Measurements from ENCODE around the gene KAZN. TPM values are rescaled to one million over a fixed set of nuclear protein-coding genes. Genes with fewer than 3 reads are reported as not detected.
A peak's percentile ranks its signal among the peaks of the same experiment; 100 is the strongest.

Gene KAZN
- polyA plus RNA-seq, 2 donors: 29.3 to 32.0 TPM

GRCh38 chr1:15004396-15004795, 405.9 kb downstream of the KAZN start:
- Histone ChIP-seq H3K27me3 (ENCODE audit: control insufficient read depth in 1 of 2, insufficient read depth in 2 of 2, low read length in 2 of 2) (no peaks in the 10 kb centered on the region), H3K4me1 (ENCODE audit: control insufficient read depth in 2 of 2, insufficient read depth in 2 of 2, low read length in 1 of 2) (peaks cover 0 to 4% of the 10 kb centered on the region in 2 donors), H3K9me3 (ENCODE audit: control insufficient read depth in 2 of 2, insufficient read depth in 1 of 2, low read depth in 1 of 2, low read length in 1 of 2) (no peaks in the 10 kb centered on the region), H3K27ac (ENCODE audit: low read depth in 2 of 2, low read length in 1 of 2) (peak overlapping the region in 1 of 2 donors; percentile 73), H3K36me3 (ENCODE audit: control insufficient read depth in 2 of 2, insufficient read depth in 2 of 2, low read length in 1 of 2) (peaks cover 0 to 8% of the 10 kb centered on the region in 2 donors), H3K4me3 (ENCODE audit: low read depth in 1 of 2, low read length in 2 of 2) (no peak overlapping the region)
- 53 to 64% methylated on average over 4 of the region's 4 CpGs for WGBS, 2 donors

- Histone ChIP-seq H3K4me3 (ENCODE audit: low read depth in 1 of 2, low read length in 2 of 2) (no peak overlapping the region), H3K4me1 (ENCODE audit: control insufficient read depth in 2 of 2, insufficient read depth in 2 of 2, low read length in 1 of 2) (peaks cover 0 to 4% of the 10 kb centered on the region in 2 donors), H3K36me3 (ENCODE audit: control insufficient read depth in 2 of 2, insufficient read depth in 2 of 2, low read length in 1 of 2) (peaks cover 0 to 7% of the 10 kb centered on the region in 2 donors), H3K9me3 (ENCODE audit: control insufficient read depth in 2 of 2, insufficient read depth in 1 of 2, low read depth in 1 of 2, low read length in 1 of 2) (no peaks in the 10 kb centered on the region), H3K27ac (ENCODE audit: low read depth in 2 of 2, low read length in 1 of 2) (peak overlapping the region in 1 of 2 donors; percentile 35), H3K27me3 (ENCODE audit: control insufficient read depth in 1 of 2, insufficient read depth in 2 of 2, low read length in 2 of 2) (no peaks in the 10 kb centered on the region)
- 70 to 71% methylated on average over 7 of the region's 7 CpGs for WGBS, 2 donors
Measured at GRCh38 chr1:15005116-15005515, 406.6 kb downstream of the KAZN start.

GRCh38 chr1:15007368-15007767, 408.9 kb downstream of the KAZN start:
- 83 to 85% methylated on average over 11 of the region's 11 CpGs for WGBS, 2 donors

GRCh38 chr1:15007842-15008241, 409.4 kb downstream of the KAZN start:
- Histone ChIP-seq H3K27ac (ENCODE audit: low read depth in 2 of 2, low read length in 1 of 2) (no peak overlapping the region), H3K36me3 (ENCODE audit: control insufficient read depth in 2 of 2, insufficient read depth in 2 of 2, low read length in 1 of 2) (peaks cover 0 to 7% of the 10 kb centered on the region in 2 donors), H3K4me1 (ENCODE audit: control insufficient read depth in 2 of 2, insufficient read depth in 2 of 2, low read length in 1 of 2) (peaks cover 0 to 4% of the 10 kb centered on the region in 2 donors), H3K27me3 (ENCODE audit: control insufficient read depth in 1 of 2, insufficient read depth in 2 of 2, low read length in 2 of 2) (no peaks in the 10 kb centered on the region), H3K9me3 (ENCODE audit: control insufficient read depth in 2 of 2, insufficient read depth in 1 of 2, low read depth in 1 of 2, low read length in 1 of 2) (no peaks in the 10 kb centered on the region), H3K4me3 (ENCODE audit: low read depth in 1 of 2, low read length in 2 of 2) (no peak overlapping the region)
- 74% methylated on average over 12 of the region's 12 CpGs for WGBS, 2 donors

More at GRCh38 chr1:15007368-15007767, 408.9 kb downstream of the KAZN start:
- Histone ChIP-seq H3K4me1 (ENCODE audit: control insufficient read depth in 2 of 2, insufficient read depth in 2 of 2, low read length in 1 of 2) (peaks cover 0 to 4% of the 10 kb centered on the region in 2 donors), H3K36me3 (ENCODE audit: control insufficient read depth in 2 of 2, insufficient read depth in 2 of 2, low read length in 1 of 2) (peaks cover 0 to 7% of the 10 kb centered on the region in 2 donors), H3K27ac (ENCODE audit: low read depth in 2 of 2, low read length in 1 of 2) (no peak overlapping the region), H3K4me3 (ENCODE audit: low read depth in 1 of 2, low read length in 2 of 2) (no peak overlapping the region), H3K9me3 (ENCODE audit: control insufficient read depth in 2 of 2, insufficient read depth in 1 of 2, low read depth in 1 of 2, low read length in 1 of 2) (no peaks in the 10 kb centered on the region), H3K27me3 (ENCODE audit: control insufficient read depth in 1 of 2, insufficient read depth in 2 of 2, low read length in 2 of 2) (no peaks in the 10 kb centered on the region)

GRCh38 chr1:15008783-15009729, 410.6 kb downstream of the KAZN start:
- H3K36me3 ChIP-seq (ENCODE audit: control insufficient read depth in 2 of 2, insufficient read depth in 2 of 2, low read length in 1 of 2): peaks cover 0 to 7% of the 10 kb centered on the region in 2 donors
- no peaks in the 10 kb centered on the region for H3K9me3 ChIP-seq (ENCODE audit: control insufficient read depth in 2 of 2, insufficient read depth in 1 of 2, low read depth in 1 of 2, low read length in 1 of 2)
- H3K27ac ChIP-seq (ENCODE audit: low read depth in 2 of 2, low read length in 1 of 2): peak overlapping the region in 1 of 2 donors; percentile 3
- peaks cover 0 to 4% of the 10 kb centered on the region in 2 donors for H3K4me1 ChIP-seq (ENCODE audit: control insufficient read depth in 2 of 2, insufficient read depth in 2 of 2, low read length in 1 of 2)
- H3K27me3 ChIP-seq (ENCODE audit: control insufficient read depth in 1 of 2, insufficient read depth in 2 of 2, low read length in 2 of 2): no peaks in the 10 kb centered on the region
- 79% methylated on average over 19 of the region's 19 CpGs for WGBS, 2 donors
- H3K4me3 ChIP-seq (ENCODE audit: low read depth in 1 of 2, low read length in 2 of 2): no peak overlapping the region

GRCh38 chr1:15011160-15011559, 412.7 kb downstream of the KAZN start:
- H3K27me3 ChIP-seq (ENCODE audit: control insufficient read depth in 1 of 2, insufficient read depth in 2 of 2, low read length in 2 of 2): no peaks in the 10 kb centered on the region
- peaks cover 0 to 7% of the 10 kb centered on the region in 2 donors for H3K36me3 ChIP-seq (ENCODE audit: control insufficient read depth in 2 of 2, insufficient read depth in 2 of 2, low read length in 1 of 2)
- no peak overlapping the region for H3K4me3 ChIP-seq (ENCODE audit: low read depth in 1 of 2, low read length in 2 of 2)
- no peak overlapping the region for H3K27ac ChIP-seq (ENCODE audit: low read depth in 2 of 2, low read length in 1 of 2)
- H3K9me3 ChIP-seq (ENCODE audit: control insufficient read depth in 2 of 2, insufficient read depth in 1 of 2, low read depth in 1 of 2, low read length in 1 of 2): no peaks in the 10 kb centered on the region
- 43 to 81% methylated on average over 2 of the region's 2 CpGs for WGBS, 2 donors
- peaks cover 0 to 2% of the 10 kb centered on the region in 2 donors for H3K4me1 ChIP-seq (ENCODE audit: control insufficient read depth in 2 of 2, insufficient read depth in 2 of 2, low read length in 1 of 2)

GRCh38 chr1:15011661-15012060, 413.2 kb downstream of the KAZN start:
- WGBS, 2 donors: 85 to 90% methylated on average over 8 of the region's 8 CpGs
- no peak overlapping the region for H3K4me3 ChIP-seq (ENCODE audit: low read depth in 1 of 2, low read length in 2 of 2)
- H3K27me3 ChIP-seq (ENCODE audit: control insufficient read depth in 1 of 2, insufficient read depth in 2 of 2, low read length in 2 of 2): no peaks in the 10 kb centered on the region
- peaks cover 0 to 7% of the 10 kb centered on the region in 2 donors for H3K36me3 ChIP-seq (ENCODE audit: control insufficient read depth in 2 of 2, insufficient read depth in 2 of 2, low read length in 1 of 2)
- no peak overlapping the region for H3K27ac ChIP-seq (ENCODE audit: low read depth in 2 of 2, low read length in 1 of 2)
- H3K4me1 ChIP-seq (ENCODE audit: control insufficient read depth in 2 of 2, insufficient read depth in 2 of 2, low read length in 1 of 2): peaks cover 2% of the 10 kb centered on the region in 2 donors
- H3K9me3 ChIP-seq (ENCODE audit: control insufficient read depth in 2 of 2, insufficient read depth in 1 of 2, low read depth in 1 of 2, low read length in 1 of 2): no peaks in the 10 kb centered on the region

- peaks cover 2% of the 10 kb centered on the region in 2 donors for H3K4me1 ChIP-seq (ENCODE audit: control insufficient read depth in 2 of 2, insufficient read depth in 2 of 2, low read length in 1 of 2)
- H3K4me3 ChIP-seq (ENCODE audit: low read depth in 1 of 2, low read length in 2 of 2): no peak overlapping the region
- H3K27me3 ChIP-seq (ENCODE audit: control insufficient read depth in 1 of 2, insufficient read depth in 2 of 2, low read length in 2 of 2): no peaks in the 10 kb centered on the region
- WGBS, 2 donors: 81 to 84% methylated on average over 8 of the region's 8 CpGs
- peaks cover 0 to 3% of the 10 kb centered on the region in 2 donors for H3K36me3 ChIP-seq (ENCODE audit: control insufficient read depth in 2 of 2, insufficient read depth in 2 of 2, low read length in 1 of 2)
- no peak overlapping the region for H3K27ac ChIP-seq (ENCODE audit: low read depth in 2 of 2, low read length in 1 of 2)
- H3K9me3 ChIP-seq (ENCODE audit: control insufficient read depth in 2 of 2, insufficient read depth in 1 of 2, low read depth in 1 of 2, low read length in 1 of 2): no peaks in the 10 kb centered on the region
Measured at GRCh38 chr1:15012822-15013221, 414.3 kb downstream of the KAZN start.

- Histone ChIP-seq H3K36me3 (ENCODE audit: control insufficient read depth in 2 of 2, insufficient read depth in 2 of 2, low read length in 1 of 2) (peaks cover 0 to 3% of the 10 kb centered on the region in 2 donors), H3K4me1 (ENCODE audit: control insufficient read depth in 2 of 2, insufficient read depth in 2 of 2, low read length in 1 of 2) (peaks cover 2% of the 10 kb centered on the region in 2 donors), H3K27ac (ENCODE audit: low read depth in 2 of 2, low read length in 1 of 2) (no peak overlapping the region), H3K27me3 (ENCODE audit: control insufficient read depth in 1 of 2, insufficient read depth in 2 of 2, low read length in 2 of 2) (no peaks in the 10 kb centered on the region), H3K4me3 (ENCODE audit: low read depth in 1 of 2, low read length in 2 of 2) (no peak overlapping the region), H3K9me3 (ENCODE audit: control insufficient read depth in 2 of 2, insufficient read depth in 1 of 2, low read depth in 1 of 2, low read length in 1 of 2) (no peaks in the 10 kb centered on the region)
- 84 to 85% methylated on average over 8 of the region's 8 CpGs for WGBS, 2 donors
Measured at GRCh38 chr1:15013767-15014166, 415.3 kb downstream of the KAZN start.
